HG02970 (cell line): ENCODE measurements around the gene CMTM2.

Experiments used
- ATAC-seq: cut with Tn5 transposase; IDR thresholded peaks from one replicate; pipeline ENCODE4 v1.9.1; 2021; ENCODE audit warnings: mild to moderate bottlenecking, moderate library complexity, moderate number of reproducible peaks; ENCODE audit not compliant: unreplicated experiment, low FRiP score

The CMTM2 gene

GRCh38 chr16:66578651-66579531 lies at the start of gene CMTM2:
Gene CMTM2, plus strand, starts transcription at chr16:66579463. Its CDS starts 145 bp downstream, at chr16:66579608.
- ATAC-seq = no peak

GRCh38 chr16:66529475-66529874 lies 49.8 kb upstream of the CMTM2 start:
- ATAC-seq = no peak

- no peak for ATAC-seq
Observed at GRCh38 chr16:66534376-66534799, 44.9 kb upstream of the CMTM2 start.

GRCh38 chr16:66536525-66536924 lies 42.7 kb upstream of the CMTM2 start:
- no peak for ATAC-seq

- ATAC-seq = no peak
Observed at GRCh38 chr16:66537236-66537635, 42.0 kb upstream of the CMTM2 start.

- no peak for ATAC-seq
Observed at GRCh38 chr16:66538910-66539309, 40.4 kb upstream of the CMTM2 start.

- ATAC-seq = no peak
Observed at GRCh38 chr16:66539623-66540469, 39.4 kb upstream of the CMTM2 start.

GRCh38 chr16:66541388-66542355 lies 37.6 kb upstream of the CMTM2 start:
- ATAC-seq = no peak

- no peak for ATAC-seq
Observed at GRCh38 chr16:66542396-66542795, 36.9 kb upstream of the CMTM2 start.

GRCh38 chr16:66543541-66543940 lies 35.7 kb upstream of the CMTM2 start:
- no peak for ATAC-seq

- no peak for ATAC-seq
Observed at GRCh38 chr16:66544016-66544757, 35.1 kb upstream of the CMTM2 start.

GRCh38 chr16:66547101-66547989 lies 31.9 kb upstream of the CMTM2 start:
- no peak for ATAC-seq

GRCh38 chr16:66548068-66548467 lies 31.2 kb upstream of the CMTM2 start:
- no peak for ATAC-seq

GRCh38 chr16:66548868-66549267 lies 30.4 kb upstream of the CMTM2 start:
- no peak for ATAC-seq

GRCh38 chr16:66549284-66550131 lies 29.8 kb upstream of the CMTM2 start, which contains the start of gene TK2:
Gene TK2, minus strand, starts transcription at chr16:66550122. Its CDS starts 61 bp downstream, at chr16:66550061.
- ATAC-seq = no peak

- no peak for ATAC-seq
Observed at GRCh38 chr16:66551348-66551759, 27.9 kb upstream of the CMTM2 start.

GRCh38 chr16:66551788-66552285 lies 27.4 kb upstream of the CMTM2 start:
- no peak for ATAC-seq
